Neural cell (in vitro differentiated cells): ENCODE data around the gene DPYD. TPM values are rescaled to one million over a fixed set of nuclear protein-coding genes. Genes with fewer than 3 reads are reported as not detected.

ENCODE experiments used
- H2AFZ ChIP-seq: fragments of 200-600, 300-800 bp; sonication (generic), shearing (Covaris generic); 2 replicates; pipeline ENCODE4 v1.6.0; 2014; ENCODE audit warnings: low read depth, mild to moderate bottlenecking, antibody characterized with exemption, low read length, moderate library complexity
- H3F3A ChIP-seq: fragments of 200-600 bp; shearing (Covaris generic); 2 replicates; pipeline ENCODE4 v1.6.1; 2016; ENCODE audit warnings: mild to moderate bottlenecking, moderate library complexity, mixed read lengths, antibody characterized with exemption, low read length; ENCODE audit not compliant: insufficient read depth, poor library complexity, severe bottlenecking
- H3K27ac ChIP-seq: fragments of 200-600, 300-800 bp; sonication (generic), shearing (Covaris generic); 2 replicates; pipeline ENCODE4 v1.5.1; 2014; ENCODE audit warnings: mild to moderate bottlenecking, low read length, moderate library complexity
- H3K27me3 ChIP-seq: fragments of 300-800, 200-600 bp; sonication (generic), shearing (Covaris generic); 2 replicates; pipeline ENCODE4 v1.6.0; 2014; ENCODE audit warnings: mild to moderate bottlenecking, low read depth, low read length, moderate library complexity; ENCODE audit not compliant: insufficient read depth
- H3K36me3 ChIP-seq: fragments of 300-800, 200-600 bp; sonication (generic), shearing (Covaris generic); 2 replicates; pipeline ENCODE4 v1.5.1; 2014; ENCODE audit warnings: mild to moderate bottlenecking, antibody characterized with exemption, low read length, moderate library complexity; ENCODE audit not compliant: insufficient read depth
- H3K4me2 ChIP-seq: fragments of 300-800, 200-600 bp; sonication (generic), shearing (Covaris generic); 2 replicates; pipeline ENCODE4 v1.6.0; 2014; ENCODE audit warnings: mild to moderate bottlenecking, low read length
- H3K4me3 ChIP-seq: fragments of 300-800, 200-600 bp; sonication (generic), shearing (Covaris generic); 2 replicates; pipeline ENCODE4 v1.5.1; 2014; ENCODE audit warnings: mild to moderate bottlenecking, low read length, moderate library complexity
- H3K79me2 ChIP-seq: fragments of 200-600 bp; shearing (Covaris generic); replicated peaks from 2 replicates; pipeline ENCODE4 v1.6.0; 2014; ENCODE audit warnings: mild to moderate bottlenecking, low read length, moderate library complexity; ENCODE audit not compliant: insufficient read depth
- H3K9ac ChIP-seq: fragments of 300-800, 200-600 bp; sonication (generic), shearing (Covaris generic); 2 replicates; pipeline ENCODE4 v1.6.1; 2016; ENCODE audit warnings: mild to moderate bottlenecking, low read length, mixed read lengths
- H3K9me2 ChIP-seq: fragments of 200-600 bp; shearing (Covaris generic); 2 replicates; pipeline ENCODE4 v1.6.1; 2016; ENCODE audit warnings: mild to moderate bottlenecking, low read length, mixed read lengths; ENCODE audit not compliant: insufficient read depth
- H3K9me3 ChIP-seq: fragments of 200-600, 300-800 bp; sonication (generic), shearing (Covaris generic); 2 replicates; pipeline ENCODE4 v1.6.1; 2016; ENCODE audit warnings: mild to moderate bottlenecking, mixed run types, low read length, moderate library complexity, mixed read lengths
- H4K20me1 ChIP-seq: fragments of 200-600 bp; shearing (Covaris generic); 2 replicates; pipeline ENCODE4 v1.6.1; 2016; ENCODE audit warnings: mild to moderate bottlenecking, mixed run types; ENCODE audit not compliant: insufficient read depth
- CTCF ChIP-seq: fragments of 450-650 bp; IDR thresholded peaks from 2 replicates; pipeline ENCODE4 v1.5.1; 2014; ENCODE audit warnings: antibody characterized with exemption, mild to moderate bottlenecking, moderate library complexity; ENCODE audit not compliant: poor library complexity, severe bottlenecking
- EP300 ChIP-seq: fragments of 450-650 bp; conservative IDR thresholded peaks from 2 replicates; pipeline ENCODE4 v1.6.1; 2014; ENCODE audit warnings: antibody characterized with exemption, mild to moderate bottlenecking, moderate library complexity; ENCODE audit not compliant: poor library complexity, severe bottlenecking
- EZH2 ChIP-seq: fragments of 200-600, 300-800 bp; shearing (Covaris generic), sonication (generic); IDR thresholded peaks from 2 replicates; pipeline ENCODE4 v1.6.1; 2014; ENCODE audit warnings: antibody characterized with exemption, low read length, borderline replicate concordance, mild to moderate bottlenecking; ENCODE audit not compliant: insufficient read depth, poor library complexity, severe bottlenecking
- MXI1 ChIP-seq: fragments of 450-650 bp; conservative IDR thresholded peaks from 2 replicates; pipeline ENCODE4 v1.6.1; 2014; ENCODE audit warnings: antibody characterized with exemption, mild to moderate bottlenecking; ENCODE audit not compliant: poor library complexity, severe bottlenecking
- POLR2AphosphoS5 ChIP-seq: IDR thresholded peaks from 2 replicates; pipeline ENCODE4 v1.6.1; 2012
- RAD21 ChIP-seq: fragments of 450-650 bp; conservative IDR thresholded peaks from 2 replicates; pipeline ENCODE4 v1.6.1; 2014; ENCODE audit warnings: antibody characterized with exemption, mild to moderate bottlenecking, moderate library complexity
- REST ChIP-seq: IDR thresholded peaks from 2 replicates; pipeline ENCODE4 v1.6.1; 2012; ENCODE audit warnings: borderline replicate concordance
- SMC3 ChIP-seq: fragments of 450-650 bp; conservative IDR thresholded peaks from 2 replicates; pipeline ENCODE4 v1.6.1; 2014; ENCODE audit warnings: antibody characterized with exemption, mild to moderate bottlenecking, moderate library complexity; ENCODE audit not compliant: poor library complexity
- TAF1 ChIP-seq: IDR thresholded peaks from 2 replicates; pipeline ENCODE4 v1.6.1; 2012; ENCODE audit warnings: low read depth
- polyA plus RNA-seq: library from polyadenylated mRNA; depleted of rRNA; stranded (reverse); fragments of >200 nt; gene quantifications from 2 replicates; pipeline ENCODE4 v1.2.3, GENCODE V29; 2014

Gene DPYD
- polyA plus RNA-seq, 1 donor from 2014 or later: 6.7 TPM

- H3F3A ChIP-seq: no peaks in the 10 kb centered on the region
- H3K4me2 ChIP-seq: no peak overlapping the region
- no peaks in the 10 kb centered on the region for H3K27me3 ChIP-seq
- no peaks in the 10 kb centered on the region for H4K20me1 ChIP-seq
- H3K36me3 ChIP-seq: no peaks in the 10 kb centered on the region
- H3K27ac ChIP-seq: no peak overlapping the region
- H3K9ac ChIP-seq: no peak overlapping the region
- TF ChIP-seq TAF1 (no peak), POLR2AphosphoS5 (no peak), CTCF (no peak), EZH2 (no peak), REST (no peak), SMC3 (no peak), MXI1 (no peak), EP300 (no peak), RAD21 (no peak)
- H3K4me3 ChIP-seq: no peak overlapping the region
- no peaks in the 10 kb centered on the region for H3K79me2 ChIP-seq
- no peak overlapping the region for H2AFZ ChIP-seq
- peaks cover 2% of the 10 kb centered on the region for H3K9me3 ChIP-seq
- H3K9me2 ChIP-seq: no peaks in the 10 kb centered on the region
These were observed 754.2 kb downstream of the DPYD start for GRCh38 chr1:97166626-97167025.

GRCh38 chr1:97164276-97164639 is 756.6 kb downstream of the DPYD start:
- H3F3A ChIP-seq: no peaks in the 10 kb centered on the region
- TF ChIP-seq POLR2AphosphoS5 (no peak), TAF1 (no peak), CTCF (no peak), EP300 (no peak), RAD21 (no peak), SMC3 (no peak), REST (no peak), MXI1 (no peak), EZH2 (no peak)
- H3K27ac ChIP-seq: no peak overlapping the region

More at GRCh38 chr1:97164276-97164639, 756.6 kb downstream of the DPYD start:
- Histone ChIP-seq H3K4me3 (no peak overlapping the region), H2AFZ (no peak overlapping the region), H3K79me2 (no peaks in the 10 kb centered on the region), H3K4me2 (no peak overlapping the region), H3K9ac (no peak overlapping the region), H3K27me3 (no peaks in the 10 kb centered on the region), H3K36me3 (no peaks in the 10 kb centered on the region), H3K9me2 (no peaks in the 10 kb centered on the region), H3K9me3 (peaks cover 2% of the 10 kb centered on the region), H4K20me1 (no peaks in the 10 kb centered on the region)
